ENCODE data around the gene FBLN1.

DNA sequence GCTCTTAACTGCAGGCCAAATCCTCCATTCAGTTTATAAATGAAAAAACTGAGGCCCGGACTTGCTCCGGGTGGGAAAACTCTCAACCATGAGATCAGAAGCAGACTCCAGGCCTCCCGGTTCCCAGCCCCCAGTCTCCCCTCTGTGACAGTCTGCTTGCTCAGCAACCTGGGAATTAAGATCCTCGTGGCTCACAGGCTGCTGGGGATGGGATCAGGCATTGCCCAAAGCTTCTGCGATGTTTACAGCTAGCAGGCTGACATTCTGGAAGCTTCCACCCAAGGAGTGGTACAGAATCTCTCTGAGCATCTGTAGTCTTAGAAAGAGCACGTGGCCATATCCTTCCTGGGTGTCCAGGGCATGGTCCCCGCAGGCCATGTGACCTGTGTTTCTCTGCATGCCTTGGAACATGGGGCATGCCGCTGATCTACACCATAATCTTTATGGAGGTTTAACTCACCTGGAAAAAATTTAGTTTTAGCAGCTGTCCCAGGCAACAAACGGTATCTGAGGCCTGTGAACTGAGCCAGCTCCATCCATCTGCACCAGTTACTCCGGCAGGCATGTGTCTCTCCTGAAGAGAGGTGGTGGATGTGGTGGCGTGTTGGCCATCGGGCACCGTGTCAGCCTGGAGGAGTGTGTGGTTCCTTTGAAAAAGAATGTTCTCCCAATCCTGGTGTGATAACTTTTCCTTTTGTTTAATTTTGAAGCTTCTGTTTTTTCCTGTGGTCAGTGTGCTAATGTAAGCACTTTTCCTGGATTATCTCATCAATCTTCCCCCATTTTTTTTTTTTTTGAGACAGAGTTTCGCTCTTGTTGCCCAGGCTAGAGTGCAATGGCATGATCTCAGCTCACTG lies 7.9 kb downstream of the FBLN1 start:
- TF ChIP-seq, protein P1, sequence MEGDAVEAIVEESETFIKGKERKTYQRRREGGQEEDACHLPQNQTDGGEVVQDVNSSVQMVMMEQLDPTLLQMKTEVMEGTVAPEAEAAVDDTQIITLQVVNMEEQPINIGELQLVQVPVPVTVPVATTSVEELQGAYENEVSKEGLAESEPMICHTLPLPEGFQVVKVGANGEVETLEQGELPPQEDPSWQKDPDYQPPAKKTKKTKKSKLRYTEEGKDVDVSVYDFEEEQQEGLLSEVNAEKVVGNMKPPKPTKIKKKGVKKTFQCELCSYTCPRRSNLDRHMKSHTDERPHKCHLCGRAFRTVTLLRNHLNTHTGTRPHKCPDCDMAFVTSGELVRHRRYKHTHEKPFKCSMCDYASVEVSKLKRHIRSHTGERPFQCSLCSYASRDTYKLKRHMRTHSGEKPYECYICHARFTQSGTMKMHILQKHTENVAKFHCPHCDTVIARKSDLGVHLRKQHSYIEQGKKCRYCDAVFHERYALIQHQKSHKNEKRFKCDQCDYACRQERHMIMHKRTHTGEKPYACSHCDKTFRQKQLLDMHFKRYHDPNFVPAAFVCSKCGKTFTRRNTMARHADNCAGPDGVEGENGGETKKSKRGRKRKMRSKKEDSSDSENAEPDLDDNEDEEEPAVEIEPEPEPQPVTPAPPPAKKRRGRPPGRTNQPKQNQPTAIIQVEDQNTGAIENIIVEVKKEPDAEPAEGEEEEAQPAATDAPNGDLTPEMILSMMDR (IDR thresholded peaks at IDR 0.05) = no peak
- TF ChIP-seq POLR2AphosphoS5 (IDR thresholded peaks at IDR 0.05) = no peak
